DMS153 treated with DMSO at 0.1 percent for 48 hours (cell line): ENCODE data around the gene HFE.
A peak's percentile ranks its signal among the peaks of the same experiment; 100 is the strongest.
"Not testable (repeated sequence)": the region's sequence is repeated elsewhere in the genome, so short reads cannot be mapped to it uniquely, and the experiment has no call there.

Experiments
- DNase-seq: peaks from one replicate; lab custom pipeline; 2025; ENCODE audit not compliant: unreplicated experiment; lab: John Stamatoyannopoulos, UW

Gene HFE

DNA sequence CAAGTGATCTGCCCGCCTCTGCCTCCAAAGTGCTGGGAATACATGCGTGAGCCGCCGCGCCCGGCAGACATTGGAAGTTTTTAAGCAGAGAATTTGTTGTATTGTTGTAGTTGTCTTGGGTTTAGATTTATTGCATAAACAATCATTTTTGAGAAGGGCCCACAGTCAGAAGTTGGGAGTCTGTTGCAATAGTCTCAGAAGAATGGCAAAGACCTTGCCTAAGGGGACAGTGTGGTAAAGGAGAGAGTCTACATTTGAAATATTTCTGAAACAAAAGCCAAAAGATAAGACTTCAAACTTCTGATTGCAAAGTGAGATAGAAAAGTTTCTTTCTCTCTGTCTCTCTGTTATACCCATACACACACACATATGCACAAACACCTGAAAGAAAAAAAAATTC is 22.5 kb downstream of the HFE start:
- DNase-seq: no peak

DNA sequence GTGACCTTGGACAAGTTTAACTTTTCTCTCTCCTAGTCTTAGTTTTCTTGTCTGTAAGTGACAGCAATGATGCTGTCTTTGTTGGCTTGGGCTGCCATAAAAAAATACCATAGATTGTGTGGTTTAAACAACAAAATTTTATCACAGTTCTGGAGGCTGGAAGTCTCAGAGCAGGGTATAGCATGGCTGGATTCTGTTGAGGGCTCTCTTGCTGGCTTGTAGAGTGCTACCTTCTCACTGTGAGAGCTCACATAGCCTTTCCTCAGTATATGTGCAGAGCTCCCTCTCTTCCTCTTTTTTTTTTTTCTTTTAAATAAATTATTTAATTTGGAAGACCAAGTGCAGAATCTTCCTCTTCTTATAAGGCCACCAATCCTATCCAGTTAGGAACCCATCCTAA is 26.3 kb downstream of the HFE start:
- DNase-seq: no peak

DNA sequence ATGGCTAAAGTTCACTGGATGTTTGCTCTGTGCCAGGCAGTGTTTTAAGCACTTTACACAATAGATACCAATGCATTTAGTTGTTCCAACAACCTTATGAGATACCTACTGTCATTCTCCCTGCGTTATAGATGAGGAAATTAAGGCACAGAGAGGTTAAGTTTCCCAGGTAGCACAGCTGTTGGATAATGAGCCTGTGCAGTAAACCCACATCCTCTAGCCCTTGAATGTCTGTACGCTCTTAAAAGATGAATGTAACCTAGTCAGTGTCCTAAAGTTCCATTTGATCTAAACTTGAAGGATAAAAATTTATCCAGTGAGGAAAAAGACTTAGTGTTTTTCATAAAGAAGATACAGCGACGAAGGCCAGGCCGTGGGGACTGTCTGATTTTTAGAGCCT is 28.0 kb downstream of the HFE start:
- DNase-seq: no peak

DNA sequence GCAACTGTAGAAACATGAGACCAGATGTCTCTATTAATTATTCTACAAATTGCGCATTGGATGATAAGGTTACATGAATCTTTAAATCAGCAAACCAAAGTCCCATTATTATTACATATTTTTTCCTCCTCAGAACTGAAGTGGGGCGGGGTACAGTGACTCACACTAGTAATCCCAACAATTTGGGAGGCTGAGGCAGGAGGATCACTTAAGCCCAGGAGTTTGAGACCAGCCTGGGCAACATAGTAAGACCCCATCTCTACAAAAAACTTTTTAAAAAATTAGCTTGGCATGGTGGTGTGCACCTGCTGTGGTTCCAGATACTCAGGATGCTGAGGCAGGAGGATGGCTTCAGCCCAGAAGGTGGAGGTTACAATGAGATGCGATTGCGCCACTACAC is 29.0 kb downstream of the HFE start:
- no peak for DNase-seq

DNA sequence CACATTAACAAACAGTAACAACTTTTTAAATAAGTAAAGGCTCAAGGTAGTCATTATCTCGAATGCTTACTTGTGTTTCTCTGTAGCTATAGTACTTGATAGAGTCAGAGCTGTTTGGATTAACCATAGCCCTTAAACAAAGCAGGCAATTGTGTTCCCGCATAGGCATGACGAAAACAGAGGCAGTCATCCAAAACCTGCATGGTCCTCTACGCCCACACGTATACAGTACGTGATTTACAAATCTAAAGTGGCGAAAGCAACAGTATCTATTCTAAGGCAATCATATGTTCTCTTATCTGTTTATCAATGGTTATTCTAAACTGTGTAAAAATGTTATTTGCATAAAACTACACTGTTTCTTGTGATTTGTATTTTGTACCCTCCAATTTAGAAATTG is 31.8 kb downstream of the HFE start:
- no peak for DNase-seq

DNA sequence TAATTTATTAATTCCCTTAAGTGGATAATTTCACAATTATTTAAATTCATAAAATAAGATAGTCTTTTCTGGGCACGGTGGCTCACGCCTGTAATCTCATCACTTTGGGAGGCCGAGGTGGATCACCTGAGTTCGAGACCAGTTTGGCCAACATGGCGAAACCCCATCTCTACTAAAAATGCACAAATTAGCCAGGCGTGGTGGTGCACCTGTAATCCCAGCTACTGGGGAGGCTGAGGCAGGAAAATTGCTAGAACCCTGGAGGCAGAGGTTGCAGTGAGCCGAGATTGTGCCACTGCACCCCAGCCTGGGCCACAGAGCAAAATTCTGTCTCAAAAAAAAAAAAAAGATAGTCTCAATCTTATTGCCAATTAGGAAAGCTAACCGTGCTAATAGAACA is 32.9 kb downstream of the HFE start:
- not testable (repeated sequence) for DNase-seq

DNA sequence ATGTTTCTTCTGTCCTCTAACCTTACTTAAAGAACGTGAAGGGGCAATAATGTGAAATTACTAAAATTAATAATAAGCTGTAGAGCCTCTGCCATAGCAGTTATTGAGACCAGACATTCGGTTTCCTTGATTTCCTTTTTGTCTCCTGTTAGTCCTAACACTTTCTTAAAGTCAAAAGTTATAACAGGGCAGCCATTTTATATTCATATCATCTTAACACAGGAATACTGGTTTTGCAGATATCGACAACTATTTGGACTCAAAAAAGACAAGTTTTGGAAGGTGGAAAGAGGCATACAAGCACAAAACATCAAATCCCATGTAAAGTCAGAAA is 33.5 kb downstream of the HFE start:
- no peak for DNase-seq

DNA sequence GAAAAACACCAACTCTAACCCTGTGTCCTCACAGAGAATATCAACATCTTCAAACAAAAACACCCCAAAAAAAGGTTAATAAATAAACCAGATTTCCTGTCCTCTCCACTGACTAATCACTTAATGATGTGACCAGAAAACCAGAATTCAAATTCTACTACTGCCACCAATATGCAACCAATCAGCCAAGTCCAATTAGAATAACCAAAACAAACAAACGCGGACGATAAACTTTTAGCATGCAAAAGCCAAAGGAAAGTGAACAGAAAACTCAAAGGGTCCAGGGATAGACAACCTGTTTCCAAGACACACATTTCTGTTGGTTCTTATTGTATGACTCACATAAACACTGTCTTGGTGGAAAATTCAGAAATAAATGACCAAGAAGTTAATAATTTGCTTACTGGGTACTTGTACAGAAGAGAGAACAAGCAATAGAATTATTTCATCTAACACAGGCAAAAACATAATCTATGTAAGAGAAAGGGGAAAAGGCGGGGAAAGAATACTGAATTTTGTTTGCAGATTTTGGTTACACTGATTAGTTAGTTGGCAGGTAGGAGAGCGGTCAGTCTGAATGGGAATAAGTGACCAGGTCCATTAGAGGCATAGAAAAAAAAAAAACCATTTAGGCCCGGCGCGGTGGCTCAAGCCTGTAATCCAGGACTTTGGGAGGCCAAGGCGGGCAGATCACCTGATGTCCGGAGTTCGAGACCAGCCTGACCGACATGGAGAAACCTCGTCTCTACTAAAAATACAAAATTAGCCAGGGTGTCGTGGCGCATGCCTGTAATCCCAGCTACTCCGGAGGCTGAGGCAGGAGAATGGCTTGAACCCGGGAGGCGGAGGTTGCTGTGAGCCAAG is 34.1 kb downstream of the HFE start:
- DNase-seq: no peak

DNA sequence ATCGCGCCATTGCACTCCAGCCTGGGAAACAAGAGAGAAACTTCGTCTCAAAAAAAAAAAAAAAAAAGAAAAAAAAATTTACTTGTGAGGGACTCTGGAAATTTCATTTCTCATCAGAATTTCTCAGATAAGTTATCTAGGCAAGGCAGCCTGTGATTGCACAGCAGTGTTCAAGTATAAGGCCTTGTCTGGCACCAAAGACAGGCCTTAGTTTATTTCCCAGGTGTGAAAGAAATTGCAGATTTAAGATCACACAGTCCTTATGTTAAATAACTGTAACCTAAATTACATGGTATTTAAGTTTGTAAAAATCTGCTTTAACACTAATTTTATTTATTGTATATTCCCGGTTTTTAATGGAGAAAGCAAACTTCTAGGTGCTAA is 34.8 kb downstream of the HFE start:
- DNase-seq: no peak

DNA sequence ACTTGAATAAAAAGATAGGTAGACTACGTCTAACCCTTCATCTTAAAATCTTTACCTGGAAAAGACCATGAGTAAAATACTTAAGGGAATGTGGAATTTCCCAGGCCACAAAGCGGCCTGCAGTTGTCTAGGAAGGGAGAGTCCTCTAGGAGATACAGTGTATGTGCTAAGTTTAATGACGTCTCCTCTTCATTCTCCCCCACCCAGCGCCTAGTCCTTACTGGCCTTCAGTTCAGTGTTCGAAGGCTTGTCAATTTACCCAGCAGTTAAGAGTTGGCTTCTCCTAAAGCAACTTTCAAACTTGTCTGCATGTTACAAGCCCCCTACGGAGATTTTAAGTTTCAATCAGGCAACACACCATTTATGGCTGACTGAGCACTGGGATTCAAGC is 35.2 kb downstream of the HFE start:
- DNase-seq: no peak

DNA sequence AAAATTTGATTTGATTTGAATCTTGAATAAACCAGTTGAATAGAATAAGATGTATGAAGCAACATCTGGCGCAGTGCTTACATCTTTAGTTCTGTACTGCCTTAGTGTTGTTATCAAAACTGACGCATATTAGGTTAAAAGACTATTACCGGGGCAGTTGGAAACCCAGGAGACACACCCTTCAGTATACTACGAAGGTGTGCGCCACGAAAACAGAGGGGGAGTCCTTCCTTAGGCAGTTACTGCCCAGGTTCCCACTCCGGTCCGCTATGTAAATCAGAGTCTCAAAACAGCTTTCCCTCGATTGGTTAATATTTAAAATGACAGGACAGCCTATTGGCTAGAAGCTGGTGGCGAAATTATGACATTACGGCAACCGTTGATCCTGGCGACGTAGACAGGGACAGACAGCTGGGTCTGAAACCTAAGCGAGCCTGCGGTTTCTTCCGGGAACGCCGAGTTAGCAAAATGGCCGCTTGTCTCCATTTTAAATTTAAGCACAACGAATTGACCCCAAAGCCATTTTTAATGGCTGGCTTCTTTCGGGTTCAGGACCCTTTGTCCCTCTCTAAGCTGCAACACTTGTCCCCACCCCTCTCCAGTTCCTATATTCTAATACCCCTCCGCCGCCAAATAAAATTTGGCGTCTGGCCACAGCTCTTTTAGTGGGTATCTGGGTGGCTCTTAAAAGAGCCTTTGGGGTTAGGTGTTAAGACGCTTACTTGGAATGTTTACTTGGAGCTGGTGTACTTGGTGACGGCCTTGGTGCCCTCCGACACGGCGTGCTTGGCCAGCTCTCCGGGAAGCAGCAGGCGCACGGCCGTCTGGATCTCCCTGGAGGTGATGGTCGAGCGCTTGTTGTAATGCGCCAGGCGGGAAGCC is 35.8 kb downstream of the HFE start:
- DNase-seq: peak; percentile 99

DNA sequence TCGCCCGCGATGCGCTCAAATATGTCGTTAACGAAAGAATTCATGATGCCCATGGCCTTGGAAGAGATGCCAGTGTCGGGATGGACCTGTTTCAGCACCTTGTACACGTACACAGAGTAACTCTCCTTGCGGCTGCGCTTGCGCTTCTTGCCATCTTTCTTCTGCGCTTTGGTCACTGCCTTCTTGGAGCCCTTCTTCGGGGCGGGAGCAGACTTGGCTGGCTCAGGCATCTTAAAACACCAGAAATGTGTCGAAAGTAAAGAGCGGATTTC is 36.4 kb downstream of the HFE start:
- DNase-seq: no peak

DNA sequence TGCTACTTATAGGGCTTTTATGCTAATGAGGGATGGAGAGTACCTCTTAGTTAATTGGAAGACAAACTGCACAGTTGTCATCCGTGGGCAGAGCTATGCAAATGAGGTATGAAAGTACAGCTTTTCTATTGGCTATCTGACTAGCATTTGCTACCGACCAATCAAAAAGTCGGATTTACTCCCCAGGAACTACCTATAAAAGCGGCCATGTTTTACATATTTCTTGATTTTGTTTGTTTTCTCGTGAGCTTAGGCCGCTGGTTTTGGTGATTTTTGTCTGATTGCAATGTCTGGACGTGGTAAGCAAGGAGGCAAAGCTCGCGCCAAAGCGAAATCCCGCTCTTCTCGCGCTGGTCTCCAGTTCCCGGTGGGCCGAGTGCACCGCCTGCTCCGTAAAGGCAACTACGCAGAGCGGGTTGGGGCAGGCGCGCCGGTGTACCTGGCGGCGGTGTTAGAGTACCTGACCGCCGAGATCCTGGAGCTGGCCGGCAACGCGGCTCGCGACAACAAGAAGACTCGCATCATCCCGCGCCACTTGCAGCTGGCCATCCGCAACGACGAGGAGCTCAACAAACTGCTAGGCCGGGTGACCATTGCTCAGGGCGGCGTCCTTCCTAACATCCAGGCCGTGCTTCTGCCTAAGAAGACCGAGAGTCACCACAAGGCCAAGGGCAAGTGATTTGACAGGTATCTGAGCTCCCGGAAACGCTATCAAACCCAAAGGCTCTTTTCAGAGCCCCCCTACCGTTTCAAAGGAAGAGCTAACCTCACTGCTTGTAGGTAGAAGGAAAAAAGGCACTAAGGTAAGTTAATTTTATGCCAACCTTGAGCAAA is 36.9 kb downstream of the HFE start:
- DNase-seq: peak; percentile 97

DNA sequence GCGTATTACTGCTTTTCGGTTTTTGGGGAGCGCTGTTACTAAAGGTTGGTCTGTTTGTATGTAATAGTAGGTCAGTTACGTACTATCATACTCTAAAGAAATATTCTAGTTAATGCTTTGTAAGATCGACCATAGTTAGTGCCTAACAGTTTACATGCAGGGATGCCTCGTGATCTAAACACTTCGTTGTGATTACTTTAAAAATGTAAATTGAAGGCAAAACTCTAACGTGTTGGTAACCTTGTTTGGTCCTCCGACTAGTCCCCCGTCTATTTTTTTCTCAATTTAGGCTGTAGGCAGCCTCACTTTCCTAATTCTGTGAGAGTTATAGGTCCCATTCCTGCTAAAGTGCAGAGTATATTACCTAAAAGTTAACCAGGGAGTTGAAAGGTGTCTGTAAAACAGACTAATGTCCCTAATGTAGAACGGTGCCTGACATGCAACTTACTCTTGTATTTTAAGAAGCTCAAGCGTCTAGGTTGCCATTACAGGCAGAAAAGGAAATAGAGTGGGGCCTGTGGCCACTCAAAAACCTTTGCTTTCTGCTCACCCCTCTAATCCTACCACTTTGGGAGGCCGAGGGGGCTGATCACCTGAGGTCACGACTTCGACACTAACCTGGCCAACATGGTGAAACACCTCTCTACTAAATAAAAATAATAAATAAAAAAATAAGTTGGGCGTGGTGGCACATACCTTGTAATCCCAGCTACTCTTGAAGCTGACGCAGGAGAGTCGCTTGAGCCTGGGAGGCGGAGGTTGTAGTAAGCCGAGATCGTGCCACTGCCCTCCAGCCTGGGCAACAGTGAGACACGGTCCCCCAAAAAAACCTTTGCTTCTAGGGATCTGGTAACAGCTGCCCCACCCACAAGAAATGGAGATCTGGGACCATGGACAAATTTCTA is 37.8 kb downstream of the HFE start:
- DNase-seq: no peak

DNA sequence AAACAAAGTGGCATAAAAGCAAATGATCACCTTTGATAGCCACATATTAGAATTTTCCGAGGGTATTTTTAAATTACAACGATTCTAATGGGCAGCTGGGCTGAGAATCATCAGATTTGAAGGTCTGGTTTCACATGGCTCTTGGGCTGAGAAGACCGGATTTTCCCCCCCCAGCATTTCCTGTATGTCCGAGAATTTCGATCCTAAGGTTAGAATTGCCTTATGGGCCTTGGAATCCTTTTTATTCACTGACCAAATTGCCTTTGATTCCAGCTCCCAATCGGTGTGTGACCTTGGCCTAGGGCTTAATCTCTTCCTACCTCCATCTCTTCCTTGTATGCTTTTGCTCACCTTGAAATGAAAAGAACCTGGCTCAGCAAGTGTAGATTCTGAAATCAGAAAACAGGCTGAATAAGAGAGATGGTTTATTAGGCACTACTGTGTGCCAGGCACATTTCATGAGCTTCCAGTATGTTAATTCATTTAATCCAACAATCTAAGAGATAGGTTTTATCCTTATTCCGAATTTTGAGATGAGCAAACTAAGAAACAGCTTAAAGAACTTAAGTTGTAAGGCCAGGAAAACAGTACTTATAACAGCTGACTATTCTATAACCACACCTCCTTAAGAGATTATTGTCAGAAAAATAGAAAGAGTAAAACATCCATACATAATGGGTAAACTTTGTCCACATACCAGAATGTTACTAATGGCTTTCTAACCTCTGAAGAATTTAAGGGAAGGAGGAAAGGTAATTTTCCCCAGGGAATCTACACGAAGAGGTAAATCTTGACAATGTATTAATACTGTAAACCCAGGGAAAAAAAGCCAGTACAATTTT is 39.4 kb downstream of the HFE start:
- DNase-seq: no peak

DNA sequence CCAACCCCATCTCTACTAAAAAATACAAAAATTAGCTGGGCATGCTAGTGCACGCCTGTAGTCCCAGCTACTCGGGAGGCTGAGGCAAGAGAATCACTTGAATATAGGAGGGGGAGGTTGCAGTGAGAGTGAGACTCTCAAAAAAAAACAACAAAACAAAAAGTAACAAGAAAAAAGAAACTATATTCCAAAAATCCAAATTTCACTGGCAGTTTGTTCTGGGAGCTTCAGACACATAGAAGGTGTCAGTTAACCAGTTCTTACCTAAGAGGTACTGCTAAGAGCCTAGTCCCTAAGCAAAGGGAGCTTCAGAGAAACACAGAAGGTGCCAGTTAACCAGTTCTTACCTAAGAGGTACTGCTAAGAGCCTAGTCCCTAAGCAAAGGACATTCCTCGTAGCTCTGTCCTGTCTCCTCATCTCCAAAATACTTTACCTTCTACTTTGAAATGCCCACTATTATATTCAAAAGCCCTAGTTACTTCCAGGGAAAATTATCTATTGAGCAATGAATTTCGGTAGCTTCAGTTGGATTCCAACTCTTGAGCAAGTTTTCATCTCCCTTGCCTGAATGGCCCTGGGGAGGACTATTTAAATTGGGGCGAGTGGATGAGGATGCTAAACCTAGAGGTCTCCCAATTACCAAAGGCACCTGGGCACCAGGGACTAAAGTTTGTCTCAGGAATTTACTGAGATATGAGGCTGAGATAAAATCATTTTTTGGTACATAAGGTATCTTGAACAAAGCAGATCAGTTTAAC is 41.0 kb downstream of the HFE start:
- no peak for DNase-seq

DNA sequence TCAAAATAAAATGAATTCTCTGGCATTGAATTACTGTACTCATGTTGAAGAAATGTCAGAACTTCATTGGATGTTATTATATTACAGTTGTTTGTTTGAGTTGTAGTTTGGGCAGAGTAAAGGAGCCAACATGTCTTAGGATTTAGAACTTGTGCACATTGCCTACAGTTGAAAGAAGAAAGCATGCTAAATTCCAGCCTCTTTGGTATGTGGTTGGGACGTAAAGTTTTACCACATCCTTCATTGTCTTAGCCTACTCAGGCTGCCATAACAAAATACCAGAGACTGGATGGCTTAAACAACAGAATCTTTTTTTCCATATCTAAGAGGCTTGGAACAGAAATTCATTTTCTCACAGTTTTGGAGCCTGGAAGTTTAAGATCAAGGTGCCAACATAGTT is 42.4 kb downstream of the HFE start:
- DNase-seq: no peak

DNA sequence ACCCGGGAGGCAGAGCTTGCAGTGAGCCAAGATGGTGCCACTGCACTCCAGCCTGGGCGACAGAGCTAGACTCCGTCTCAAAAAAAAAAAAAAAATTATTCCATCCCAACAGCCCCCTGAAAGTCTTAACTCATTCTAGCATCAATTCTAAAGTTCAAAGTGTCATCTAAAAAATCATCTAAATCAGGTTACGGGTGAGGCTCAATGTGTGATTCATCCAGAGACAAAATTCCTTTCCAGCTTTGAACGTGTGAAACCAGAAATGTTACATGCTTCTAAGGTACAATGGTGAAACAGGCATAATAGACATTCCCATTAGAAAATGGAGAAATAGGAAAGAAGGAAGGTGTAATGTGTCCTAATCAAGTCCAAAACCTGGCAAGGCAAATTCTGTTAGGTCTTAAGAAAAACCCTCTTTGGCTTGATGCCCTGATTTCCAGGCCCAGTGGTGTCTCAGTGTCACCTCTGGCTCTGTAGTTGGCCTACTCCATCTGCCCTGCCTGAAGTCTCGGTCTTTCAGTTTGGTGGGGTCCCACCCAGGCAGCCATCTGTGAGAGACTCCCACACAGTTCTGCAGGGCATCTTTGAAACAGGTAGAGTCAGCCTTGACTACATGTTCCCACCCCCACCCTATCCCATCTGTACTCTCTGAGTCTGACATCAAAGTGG is 43.5 kb downstream of the HFE start:
- no peak for DNase-seq

DNA sequence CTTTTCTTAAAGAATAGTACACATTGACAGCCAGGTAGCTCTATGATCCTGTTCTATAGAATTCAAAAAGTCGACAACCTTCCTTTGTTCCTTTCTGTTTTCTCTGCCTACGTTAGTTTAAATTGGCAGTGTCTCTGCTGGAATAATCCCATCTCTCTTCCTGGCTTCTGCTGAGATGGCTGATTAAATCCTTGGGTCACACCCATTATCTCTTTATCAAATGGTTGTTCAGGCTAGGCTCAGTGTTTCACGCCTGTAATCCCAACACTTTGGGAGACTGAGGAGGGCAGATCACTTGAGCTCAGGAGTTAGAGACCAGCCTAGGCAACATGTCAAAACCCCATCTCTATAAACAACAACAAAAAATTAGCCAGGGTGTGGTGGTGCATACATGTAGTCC is 44.4 kb downstream of the HFE start:
- no peak for DNase-seq
